HEK293 (cell line): Measurements from ENCODE around the gene LRIG3.

Source experiments
- CTCF ChIP-seq: fragments of 450-650 bp; formaldehyde crosslinking; IDR thresholded peaks from 2 replicates; pipeline ENCODE4 v1.5.1; 2016; ENCODE audit warnings: missing biosample characterization, missing genetic modification characterization
- RBAK ChIP-seq: fragments of 450-650 bp; formaldehyde crosslinking; IDR thresholded peaks from 2 replicates; pipeline ENCODE4 v1.5.1; 2016; ENCODE audit warnings: missing biosample characterization, missing genetic modification characterization
- ZNF2 ChIP-seq: fragments of 450-650 bp; formaldehyde crosslinking; IDR thresholded peaks from 2 replicates; pipeline ENCODE4 v1.5.1; 2016; ENCODE audit warnings: missing biosample characterization, missing genetic modification characterization
- ZNF530 ChIP-seq: fragments of 450-650 bp; formaldehyde crosslinking; IDR thresholded peaks from 2 replicates; pipeline ENCODE4 v1.5.1; 2016; ENCODE audit warnings: low read depth, missing biosample characterization, missing genetic modification characterization
- ZNF610 ChIP-seq: fragments of 450-650 bp; formaldehyde crosslinking; IDR thresholded peaks from 2 replicates; pipeline ENCODE4 v1.5.1; 2016; ENCODE audit warnings: missing biosample characterization, missing genetic modification characterization, borderline replicate concordance
- ZNF660 ChIP-seq: fragments of 450-650 bp; IDR thresholded peaks from 2 replicates; pipeline ENCODE4 v1.5.1; 2018; ENCODE audit warnings: missing biosample characterization, mild to moderate bottlenecking, missing genetic modification characterization
- ZNF704 ChIP-seq: fragments of 450-650 bp; formaldehyde crosslinking; IDR thresholded peaks from 2 replicates; pipeline ENCODE4 v1.5.1; 2016; ENCODE audit warnings: missing biosample characterization, missing genetic modification characterization
- TF ChIP-seq, protein P1 (sequence below): sonication (generic); formaldehyde crosslinking; IDR thresholded peaks from 2 replicates; pipeline ENCODE4 v1.8.1; 2022; ENCODE audit warnings: mild to moderate bottlenecking, moderate library complexity, missing genetic modification reagents

- TF ChIP-seq ZNF2 (tag by site-specific recombination) = no peak
- no peak for TF ChIP-seq ZNF660 (tag by site-specific recombination)
- TF ChIP-seq, protein P1, sequence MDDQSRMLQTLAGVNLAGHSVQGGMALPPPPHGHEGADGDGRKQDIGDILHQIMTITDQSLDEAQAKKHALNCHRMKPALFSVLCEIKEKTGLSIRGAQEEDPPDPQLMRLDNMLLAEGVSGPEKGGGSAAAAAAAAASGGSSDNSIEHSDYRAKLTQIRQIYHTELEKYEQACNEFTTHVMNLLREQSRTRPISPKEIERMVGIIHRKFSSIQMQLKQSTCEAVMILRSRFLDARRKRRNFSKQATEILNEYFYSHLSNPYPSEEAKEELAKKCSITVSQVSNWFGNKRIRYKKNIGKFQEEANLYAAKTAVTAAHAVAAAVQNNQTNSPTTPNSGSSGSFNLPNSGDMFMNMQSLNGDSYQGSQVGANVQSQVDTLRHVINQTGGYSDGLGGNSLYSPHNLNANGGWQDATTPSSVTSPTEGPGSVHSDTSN (CRISPR knock-in tag) = no peak
- TF ChIP-seq RBAK (tag by site-specific recombination) = no peak
- no peak for TF ChIP-seq CTCF (tag by site-specific recombination)
- no peak for TF ChIP-seq ZNF530 (tag by site-specific recombination)
- no peak for TF ChIP-seq ZNF704 (tag by site-specific recombination)
- TF ChIP-seq ZNF610 (tag by site-specific recombination) = no peak
These were observed 32.0 kb downstream of the LRIG3 start for GRCh38 chr12:58888131-58888783.
